ENCODE data around the gene COL4A2. TPM values are rescaled to one million over a fixed set of nuclear protein-coding genes. Genes with fewer than 3 reads are reported as not detected.

The COL4A2 gene
- polyA plus RNA-seq, 1 donor (not counting 4 experiments of a cell fraction or from before 2014, with no cell fraction given): 30.7 TPM

DNA sequence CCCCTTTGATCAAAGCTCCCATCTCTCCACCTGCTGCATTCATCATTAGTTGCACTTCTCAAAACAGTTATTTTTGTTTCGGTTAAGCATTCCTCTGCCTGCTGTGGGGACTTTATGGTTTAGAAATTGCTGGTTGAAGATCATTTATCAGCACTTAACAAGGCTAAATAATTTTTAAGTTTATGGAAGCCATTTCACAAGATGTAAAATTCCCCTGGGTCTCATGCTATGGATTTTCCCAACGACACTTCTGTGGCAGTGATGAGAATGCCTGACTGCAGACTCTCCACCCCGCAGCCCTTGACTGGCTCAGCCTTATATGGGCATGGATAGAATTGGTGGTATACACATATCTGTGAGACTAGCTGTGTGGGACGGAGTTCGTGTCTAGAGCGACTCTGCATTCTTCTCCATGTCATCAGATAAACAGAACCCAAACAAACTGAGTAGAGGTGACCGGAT is 52.8 kb downstream of the COL4A2 start:
- H4K20me1 ChIP-seq (ENCODE audit: control insufficient read depth, extremely low read depth, insufficient read depth, low read length): no peaks in the 10 kb centered on the region
- no peaks in the 10 kb centered on the region for H3K9me1 ChIP-seq (ENCODE audit: control insufficient read depth, extremely low read depth, insufficient read depth, low read length)
- peaks cover 2 to 10% of the 10 kb centered on the region in 2 experiments for H3K36me3 ChIP-seq (ENCODE audit: control insufficient read depth in 2 of 2, extremely low read depth in 1 of 2, insufficient read depth in 2 of 2, low read length in 2 of 2)
- FAIRE-seq (no peak), DNase-seq (ENCODE audit: low read depth, low spot score) (no peak)
- TF ChIP-seq, protein P1, sequence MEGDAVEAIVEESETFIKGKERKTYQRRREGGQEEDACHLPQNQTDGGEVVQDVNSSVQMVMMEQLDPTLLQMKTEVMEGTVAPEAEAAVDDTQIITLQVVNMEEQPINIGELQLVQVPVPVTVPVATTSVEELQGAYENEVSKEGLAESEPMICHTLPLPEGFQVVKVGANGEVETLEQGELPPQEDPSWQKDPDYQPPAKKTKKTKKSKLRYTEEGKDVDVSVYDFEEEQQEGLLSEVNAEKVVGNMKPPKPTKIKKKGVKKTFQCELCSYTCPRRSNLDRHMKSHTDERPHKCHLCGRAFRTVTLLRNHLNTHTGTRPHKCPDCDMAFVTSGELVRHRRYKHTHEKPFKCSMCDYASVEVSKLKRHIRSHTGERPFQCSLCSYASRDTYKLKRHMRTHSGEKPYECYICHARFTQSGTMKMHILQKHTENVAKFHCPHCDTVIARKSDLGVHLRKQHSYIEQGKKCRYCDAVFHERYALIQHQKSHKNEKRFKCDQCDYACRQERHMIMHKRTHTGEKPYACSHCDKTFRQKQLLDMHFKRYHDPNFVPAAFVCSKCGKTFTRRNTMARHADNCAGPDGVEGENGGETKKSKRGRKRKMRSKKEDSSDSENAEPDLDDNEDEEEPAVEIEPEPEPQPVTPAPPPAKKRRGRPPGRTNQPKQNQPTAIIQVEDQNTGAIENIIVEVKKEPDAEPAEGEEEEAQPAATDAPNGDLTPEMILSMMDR (optimal IDR thresholded peaks at IDR 0.05 in 1 of 3, IDR thresholded peaks at IDR 0.05 in 1 of 3, conservative IDR thresholded peaks at IDR 0.05 in 1 of 3; ENCODE audit: extremely low read depth in 1 of 3, insufficient read depth in 2 of 3, low read length in 3 of 3): no peak
- no peak for TF ChIP-seq EZH2 (IDR thresholded peaks at IDR 0.05; ENCODE audit: low read length)
- H3K27me3 ChIP-seq (ENCODE audit: control insufficient read depth, extremely low read depth, insufficient read depth, low read length): no peaks in the 10 kb centered on the region
- H3K79me2 ChIP-seq (ENCODE audit: control insufficient read depth, insufficient read depth, low read length): peaks cover 6% of the 10 kb centered on the region
- H3K27ac ChIP-seq (ENCODE audit: control insufficient read depth, insufficient read depth, low read length): no peak overlapping the region
- H3K4me1 ChIP-seq (ENCODE audit: control insufficient read depth, extremely low read depth, insufficient read depth, low read length): no peaks in the 10 kb centered on the region
- no peaks in the 10 kb centered on the region for H3K9me3 ChIP-seq (ENCODE audit: control insufficient read depth, low read depth, low read length)
- H3K9ac ChIP-seq (ENCODE audit: control insufficient read depth, extremely low read depth, insufficient read depth, low read length): no peak overlapping the region
- H3K4me2 ChIP-seq (ENCODE audit: control insufficient read depth, extremely low read depth, insufficient read depth, low read depth, low read length): no peak overlapping the region
- dilution Hi-C loops (cut with MboI; ENCODE audit: extremely low pct_ligation_motif_present, low sequenced_read_pairs): no loop called here
- H2AFZ ChIP-seq (ENCODE audit: control insufficient read depth, low read length): no peak overlapping the region
- H3K4me3 ChIP-seq (ENCODE audit: control insufficient read depth in 2 of 3, extremely low read depth in 1 of 3, insufficient read depth in 2 of 3, low read depth in 1 of 3, low read length in 3 of 3): no peak overlapping the region

DNA sequence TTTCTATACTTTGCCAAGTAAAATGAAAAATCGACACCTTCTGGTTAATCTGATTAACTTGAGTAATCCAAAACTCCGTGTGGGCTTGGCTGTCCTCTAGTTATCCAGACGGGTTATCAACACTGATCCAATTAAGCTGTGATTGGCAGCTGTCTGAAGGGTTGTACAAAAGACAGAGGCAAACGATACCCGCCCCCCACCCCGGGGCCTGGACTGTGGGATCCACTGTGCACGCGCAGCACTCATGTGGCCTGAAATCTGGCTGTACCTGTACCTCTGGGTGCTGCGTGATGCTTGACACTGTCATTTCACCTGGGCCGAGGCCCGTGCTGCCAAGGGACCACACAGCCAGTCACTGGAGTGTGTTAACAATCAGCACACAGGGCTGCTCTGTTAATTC is 53.5 kb downstream of the COL4A2 start:
- Histone ChIP-seq H3K4me2 (ENCODE audit: control insufficient read depth, extremely low read depth, insufficient read depth, low read depth, low read length) (no peak overlapping the region), H2AFZ (ENCODE audit: control insufficient read depth, low read length) (no peak overlapping the region), H3K27ac (ENCODE audit: control insufficient read depth, insufficient read depth, low read length) (no peak overlapping the region), H4K20me1 (ENCODE audit: control insufficient read depth, extremely low read depth, insufficient read depth, low read length) (no peaks in the 10 kb centered on the region), H3K27me3 (ENCODE audit: control insufficient read depth, extremely low read depth, insufficient read depth, low read length) (no peaks in the 10 kb centered on the region), H3K9me1 (ENCODE audit: control insufficient read depth, extremely low read depth, insufficient read depth, low read length) (no peaks in the 10 kb centered on the region), H3K9me3 (ENCODE audit: control insufficient read depth, low read depth, low read length) (no peaks in the 10 kb centered on the region), H3K79me2 (ENCODE audit: control insufficient read depth, insufficient read depth, low read length) (peaks cover 3% of the 10 kb centered on the region), H3K9ac (ENCODE audit: control insufficient read depth, extremely low read depth, insufficient read depth, low read length) (no peak overlapping the region), H3K4me3 (ENCODE audit: control insufficient read depth in 2 of 3, extremely low read depth in 1 of 3, insufficient read depth in 2 of 3, low read depth in 1 of 3, low read length in 3 of 3) (no peak overlapping the region), H3K4me1 (ENCODE audit: control insufficient read depth, extremely low read depth, insufficient read depth, low read length) (no peaks in the 10 kb centered on the region), H3K36me3 (ENCODE audit: control insufficient read depth in 2 of 2, extremely low read depth in 1 of 2, insufficient read depth in 2 of 2, low read length in 2 of 2) (peaks cover 2 to 10% of the 10 kb centered on the region in 2 experiments)
- FAIRE-seq (no peak), DNase-seq (ENCODE audit: low read depth, low spot score) (no peak)
- TF ChIP-seq EZH2 (IDR thresholded peaks at IDR 0.05; ENCODE audit: low read length): no peak
- TF ChIP-seq, protein P1 (optimal IDR thresholded peaks at IDR 0.05 in 1 of 3, IDR thresholded peaks at IDR 0.05 in 1 of 3, conservative IDR thresholded peaks at IDR 0.05 in 1 of 3; ENCODE audit: extremely low read depth in 1 of 3, insufficient read depth in 2 of 3, low read length in 3 of 3): no peak
- dilution Hi-C loops (cut with MboI; ENCODE audit: extremely low pct_ligation_motif_present, low sequenced_read_pairs): no loop called here

All from keratinocyte (primary cell).